Measurements from ENCODE around the gene RAD51B. TPM values are rescaled to one million over a fixed set of nuclear protein-coding genes. Genes with fewer than 3 reads are reported as not detected.
A peak's percentile ranks its signal among the peaks of the same experiment; 100 is the strongest.

Gene RAD51B
- total RNA-seq, 1 experiment from 2014 or later: 14.2 TPM

GRCh38 chr14:67900231-67900630 is 80.7 kb downstream of the RAD51B start (continued):
- TF ChIP-seq HMGXB4 (CRISPR knock-in tag; IDR thresholded peaks at IDR 0.05) (no peak), CREM (CRISPR knock-in tag; IDR thresholded peaks at IDR 0.05) (no peak), NFYB (CRISPR knock-in tag; conservative IDR thresholded peaks at IDR 0.05; ENCODE audit: low read depth) (no peak), HMGA2 (CRISPR knock-in tag; IDR thresholded peaks at IDR 0.05) (no peak), ESRRA (CRISPR knock-in tag; IDR thresholded peaks at IDR 0.05; ENCODE audit: borderline replicate concordance) (no peak), IRF2 (CRISPR knock-in tag; IDR thresholded peaks at IDR 0.05; ENCODE audit: borderline replicate concordance, low read depth) (no peak), ATF2 (CRISPR knock-in tag; IDR thresholded peaks at IDR 0.05; ENCODE audit: borderline replicate concordance, low read depth) (no peak), RORB (CRISPR knock-in tag; IDR thresholded peaks at IDR 0.05) (no peak)

- no peak overlapping the region for H3K27ac Mint-ChIP-seq
- ChIA-PET POLR2A (no interaction called here), CTCF (no interaction called here)
- H3K27me3 Mint-ChIP-seq (ENCODE audit: low read depth): no peaks in the 10 kb centered on the region
- DNase-seq (ENCODE audit: low spot score) (no peak), ATAC-seq (0 out of 2 replicates have a peak, but pooled peaks have one; percentile 38)
- H3K4me3 Mint-ChIP-seq: no peak overlapping the region
- H3K9me3 Mint-ChIP-seq: peaks cover 24% of the 10 kb centered on the region
- TF ChIP-seq E2F4 (CRISPR knock-in tag; IDR thresholded peaks at IDR 0.05; ENCODE audit: borderline replicate concordance, low read depth): no peak
- TF ChIP-seq PRDM15 (CRISPR knock-in tag; IDR thresholded peaks at IDR 0.05): peak; percentile 71
- no peak for TF ChIP-seq TCF7 (CRISPR knock-in tag; IDR thresholded peaks at IDR 0.05; ENCODE audit: low read depth)
- no peak for TF ChIP-seq MXD4 (CRISPR knock-in tag; IDR thresholded peaks at IDR 0.05; ENCODE audit: borderline replicate concordance)
- peaks cover 4% of the 10 kb centered on the region; the same call in 1 of the 2 replicates for H3K36me3 Mint-ChIP-seq
- H3K4me1 Mint-ChIP-seq: peaks cover 3% of the 10 kb centered on the region; the same call in 1 of the 2 replicates
These were observed 88.6 kb downstream of the RAD51B start for GRCh38 chr14:67908052-67908754.

GRCh38 chr14:67911562-67911961 is 92.0 kb downstream of the RAD51B start:
- Mint-ChIP-seq H3K9me3 (no peaks in the 10 kb centered on the region), H3K27ac (no peak overlapping the region), H3K4me3 (no peak overlapping the region), H3K4me1 (peaks cover 3% of the 10 kb centered on the region; the same call in 1 of the 2 replicates), H3K36me3 (no peaks in the 10 kb centered on the region), H3K27me3 (ENCODE audit: low read depth) (no peaks in the 10 kb centered on the region)
- ChIA-PET POLR2A (no interaction called here), CTCF (no interaction called here)
- DNase-seq (ENCODE audit: low spot score): no peak
- ATAC-seq: no peak
- TF ChIP-seq ATF6 (CRISPR knock-in tag; IDR thresholded peaks at IDR 0.05) (no peak), GTF2I (CRISPR knock-in tag; conservative IDR thresholded peaks at IDR 0.05) (no peak), OVOL2 (CRISPR knock-in tag; IDR thresholded peaks at IDR 0.05; ENCODE audit: borderline replicate concordance) (no peak), ZNF425 (CRISPR knock-in tag; conservative IDR thresholded peaks at IDR 0.05) (no peak), ZNF281 (CRISPR knock-in tag; IDR thresholded peaks at IDR 0.05) (no peak)
